GM12872 (cell line): Measurements from ENCODE around the gene SHE.

Experiments
- CTCF ChIP-seq: IDR thresholded peaks from 3 replicates; pipeline ENCODE4 v1.5.1; 2011; ENCODE audit warnings: low read depth, mild to moderate bottlenecking, low read length, moderate library complexity; ENCODE audit not compliant: insufficient read depth

The SHE gene

DNA sequence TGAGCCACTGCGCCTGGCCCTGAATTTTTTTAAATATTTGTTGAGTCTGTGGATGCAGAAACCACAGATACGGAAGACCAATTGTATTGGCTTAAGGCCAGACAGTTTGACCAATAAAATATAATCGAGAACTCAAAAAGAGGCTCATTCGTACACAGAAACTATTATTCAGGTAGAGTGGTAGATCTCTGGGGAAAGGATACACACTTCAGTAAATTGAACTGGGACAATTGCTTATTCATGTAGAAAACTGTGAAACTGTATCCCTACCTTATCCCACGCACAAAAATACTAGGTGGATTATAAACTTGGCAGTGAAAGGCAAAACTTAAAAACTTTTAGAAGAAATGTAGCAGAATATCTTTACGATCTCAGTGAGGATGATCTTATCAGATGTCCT, 25.0 kb upstream of the SHE start:
- no peak for TF ChIP-seq CTCF

- no peak for TF ChIP-seq CTCF
Measured at GRCh38 chr1:154524881-154525280, 22.7 kb upstream of the SHE start.

DNA sequence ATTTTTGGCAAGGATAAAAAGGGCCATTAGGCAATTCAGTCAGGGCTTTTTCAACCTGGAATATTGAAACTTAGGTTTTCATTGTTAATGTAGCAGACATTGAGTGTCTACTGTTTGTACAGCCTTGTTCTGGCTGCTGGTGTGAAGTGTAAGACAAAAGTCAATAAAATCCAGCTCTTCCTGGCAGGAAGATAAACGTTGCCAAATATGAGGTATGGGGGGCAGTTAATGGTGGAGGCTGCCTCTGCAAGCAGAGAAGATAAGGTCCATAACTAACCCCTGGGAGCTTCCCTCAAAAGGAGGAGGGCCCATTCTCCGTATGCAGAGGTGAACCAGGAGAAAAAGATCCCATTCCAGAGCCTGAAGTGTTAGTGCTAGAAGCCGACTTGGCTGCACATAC, 19.5 kb upstream of the SHE start:
- no peak for TF ChIP-seq CTCF

DNA sequence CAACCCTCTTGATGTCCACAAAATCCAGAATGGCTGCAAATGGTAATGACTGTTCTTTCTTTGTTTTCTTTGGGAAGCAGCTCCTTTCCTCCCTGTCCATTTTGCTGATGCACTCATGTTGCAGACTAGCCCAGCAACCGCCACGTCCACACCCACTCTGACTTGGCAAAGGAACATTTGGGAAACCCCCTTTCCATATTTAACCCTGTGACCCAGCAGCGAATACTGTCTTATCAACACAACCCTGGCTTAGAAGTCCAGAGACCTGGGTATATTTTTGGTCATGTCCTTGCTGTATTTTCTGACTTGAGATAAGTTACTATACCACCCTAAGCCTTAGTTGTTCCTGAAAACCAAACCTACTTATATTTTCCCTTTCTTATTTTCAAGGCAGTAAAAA, 18.1 kb upstream of the SHE start:
- no peak for TF ChIP-seq CTCF

DNA sequence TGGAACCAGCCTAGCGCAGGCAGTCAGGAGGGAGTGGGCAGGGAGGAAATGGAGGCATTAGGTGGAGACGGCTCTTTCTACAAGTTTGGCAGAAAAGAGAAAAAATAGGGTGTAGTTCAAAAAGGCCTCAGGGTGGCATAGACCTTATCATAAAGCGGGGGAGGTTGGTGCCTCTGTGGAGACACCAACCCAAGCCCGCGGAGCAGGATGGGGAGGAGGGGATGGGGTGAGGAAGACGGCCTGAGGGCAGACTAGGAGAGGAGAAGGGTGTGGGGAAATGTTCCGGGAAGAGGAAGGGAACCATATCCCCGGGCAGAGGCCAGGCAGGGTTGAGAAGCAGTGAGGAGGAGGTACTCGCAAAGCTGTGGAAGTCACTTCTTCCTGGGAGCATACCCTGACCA, 17.4 kb upstream of the SHE start:
- no peak for TF ChIP-seq CTCF

DNA sequence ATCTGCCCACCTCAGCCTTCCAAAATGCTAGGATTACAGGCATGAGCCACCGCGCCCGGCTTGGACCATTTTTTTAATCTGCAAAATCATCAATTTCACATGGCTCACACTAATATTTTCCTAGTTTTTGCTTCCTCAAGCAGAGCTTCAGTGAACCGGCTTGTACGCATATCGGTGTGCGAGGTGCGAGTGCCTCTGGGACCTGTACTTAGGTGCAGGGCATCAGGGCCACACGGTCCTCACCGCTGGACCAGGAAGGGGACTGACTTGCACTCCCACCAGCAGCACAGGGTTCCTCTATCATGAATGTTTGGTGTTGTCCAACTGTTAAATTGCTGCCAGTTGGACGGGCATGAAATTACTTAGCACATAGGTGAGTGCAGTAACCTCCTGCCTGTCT, 15.4 kb upstream of the SHE start:
- TF ChIP-seq CTCF = no peak

GRCh38 chr1:154514066-154514553, 11.9 kb upstream of the SHE start:
- TF ChIP-seq CTCF = no peak

- TF ChIP-seq CTCF = no peak
Measured at GRCh38 chr1:154512760-154513159, 10.5 kb upstream of the SHE start.
